Renal cortex interstitium (tissue), 11 donors: ENCODE results near the gene VAV2. TPM values are rescaled to one million over a fixed set of nuclear protein-coding genes. Genes with fewer than 3 reads are reported as not detected.
"Not testable (repeated sequence)": the region's sequence is repeated elsewhere in the genome, so short reads cannot be mapped to it uniquely, and the experiment has no call there.

ENCODE experiments used
- DNase-seq, 11 donors: peaks; one replicate each; pipeline ENCODE4 v3.0.0-alpha.2; 2013; ENCODE audit warnings: low read depth in 9 of 11, low spot score in 4 of 11; ENCODE audit errors: extremely low read depth in 1 of 11
- polyA plus RNA-seq, 3 donors: library from polyadenylated mRNA; unstranded; fragments of 120-200 nt; gene quantifications; one replicate each; pipeline ENCODE4 v1.2.1, GENCODE V29; 2013; ENCODE audit not compliant: insufficient read length in 3 of 3

VAV2 gene
- polyA plus RNA-seq, 3 donors: 37.2 to 66.2 (median 40.4) TPM

DNA sequence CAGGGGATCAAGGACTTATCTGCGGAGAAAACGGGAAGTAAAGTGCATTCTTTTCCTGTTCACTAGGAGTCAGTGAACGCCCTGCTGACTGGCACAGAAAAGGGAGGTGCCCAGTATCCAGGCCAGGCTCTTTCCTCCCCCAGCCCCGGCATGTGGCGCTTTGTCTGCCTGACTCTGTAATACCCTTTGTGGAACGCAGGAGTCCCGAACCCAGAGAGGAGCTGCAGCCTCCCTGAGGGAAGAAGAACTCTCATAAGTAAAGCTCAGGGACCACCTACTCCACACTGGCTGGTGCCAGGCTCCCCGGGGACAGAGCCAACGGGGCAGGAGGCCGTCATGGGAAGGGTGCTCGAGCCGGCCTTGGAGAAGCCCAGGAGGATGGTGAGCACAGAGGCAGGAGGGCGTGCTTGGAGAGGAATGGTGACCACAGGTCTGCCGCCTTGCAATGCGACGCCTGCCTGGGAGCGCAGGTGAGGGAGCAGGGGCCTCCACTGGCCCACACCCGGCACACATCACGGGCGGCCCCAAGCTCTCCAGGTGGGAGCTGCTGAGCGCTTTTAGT is 31.5 kb downstream of the VAV2 start:
- no peak for DNase-seq

DNA sequence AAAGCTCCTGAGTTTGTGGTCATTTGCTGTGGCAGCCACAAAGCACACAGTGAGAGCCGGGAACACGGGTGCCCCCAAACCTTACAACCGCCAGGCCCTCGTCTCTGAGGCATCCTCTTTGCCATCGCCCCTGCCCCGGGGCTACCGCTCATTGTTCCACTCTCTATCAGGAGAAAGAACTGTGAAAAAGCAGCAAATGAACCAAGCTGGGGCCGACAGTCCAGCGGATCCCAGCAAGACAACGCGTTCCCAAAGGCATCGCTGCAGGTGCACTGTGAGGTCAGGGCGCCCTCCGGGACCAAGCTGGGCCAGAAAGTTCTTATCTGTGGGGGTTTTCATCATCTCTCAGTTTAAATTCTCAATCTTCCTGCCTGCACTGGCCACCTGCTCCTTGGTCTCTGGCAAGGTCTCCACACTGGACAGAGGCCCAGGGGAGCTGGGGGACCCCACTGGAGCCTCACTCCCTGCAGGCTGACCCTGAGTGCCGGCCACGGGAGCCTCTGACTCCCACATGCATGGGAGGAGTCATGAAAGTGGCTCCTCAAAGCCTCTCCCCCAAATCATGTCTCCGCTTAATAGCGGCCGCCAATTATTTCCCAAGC is 32.1 kb downstream of the VAV2 start:
- DNase-seq: no peak

DNA sequence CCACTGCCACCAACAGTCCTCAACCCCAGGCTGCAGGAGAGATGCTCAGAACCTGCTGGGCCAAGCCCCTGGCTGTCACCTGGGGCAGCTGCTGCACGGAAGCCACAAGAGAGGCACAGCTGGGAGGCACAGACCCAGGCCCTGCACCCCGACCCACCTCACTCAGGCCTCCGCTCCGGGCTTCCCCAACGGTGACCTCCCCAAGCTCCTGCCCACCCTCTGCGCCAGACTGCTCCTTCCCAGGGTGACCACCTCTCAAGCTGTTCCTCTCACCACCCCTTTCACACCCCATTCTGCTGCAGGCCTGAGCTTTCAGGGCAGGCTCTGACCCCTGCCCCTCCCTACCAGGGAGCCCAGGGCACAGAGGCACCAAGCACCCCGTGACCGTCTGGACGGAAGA is 33.0 kb downstream of the VAV2 start:
- DNase-seq: no peak

DNA sequence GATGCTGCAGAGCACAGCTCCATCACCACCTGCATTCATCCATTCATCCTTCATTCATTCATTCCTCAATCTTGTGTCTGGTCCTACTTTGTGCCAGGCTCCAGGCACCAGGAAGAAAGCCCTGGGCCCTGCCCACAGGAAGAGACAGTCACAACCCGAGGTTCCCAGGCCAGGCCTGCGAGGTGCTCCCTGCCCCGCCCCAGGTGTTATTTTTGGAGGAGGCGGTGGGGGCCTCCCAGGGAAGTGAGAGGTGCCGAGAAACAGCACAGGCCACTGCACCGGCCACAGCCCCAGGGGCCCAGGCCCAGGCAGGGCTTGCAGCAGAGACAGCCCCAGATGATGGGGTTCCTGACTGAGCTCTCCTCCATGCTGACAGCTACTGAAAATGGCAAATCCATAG is 33.4 kb downstream of the VAV2 start:
- DNase-seq: no peak

DNA sequence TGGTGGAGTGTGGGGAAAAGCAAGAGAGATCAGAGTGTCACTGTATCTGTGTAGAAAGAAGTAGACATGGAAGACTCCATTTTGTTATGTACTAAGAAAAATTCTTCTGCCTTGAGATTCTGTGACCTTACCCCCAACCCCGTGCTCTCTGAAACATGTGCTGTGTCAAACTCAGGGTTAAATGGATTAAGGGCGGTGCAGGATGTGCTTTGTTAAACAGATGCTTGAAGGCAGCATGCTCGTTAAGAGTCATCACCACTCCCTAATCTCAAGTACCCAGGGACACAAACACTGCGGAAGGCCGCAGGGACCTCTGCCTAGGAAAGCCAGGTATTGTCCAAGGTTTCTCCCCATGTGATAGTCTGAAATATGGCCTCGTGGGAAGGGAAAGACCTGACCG is 34.4 kb downstream of the VAV2 start:
- DNase-seq: not testable (repeated sequence)

DNA sequence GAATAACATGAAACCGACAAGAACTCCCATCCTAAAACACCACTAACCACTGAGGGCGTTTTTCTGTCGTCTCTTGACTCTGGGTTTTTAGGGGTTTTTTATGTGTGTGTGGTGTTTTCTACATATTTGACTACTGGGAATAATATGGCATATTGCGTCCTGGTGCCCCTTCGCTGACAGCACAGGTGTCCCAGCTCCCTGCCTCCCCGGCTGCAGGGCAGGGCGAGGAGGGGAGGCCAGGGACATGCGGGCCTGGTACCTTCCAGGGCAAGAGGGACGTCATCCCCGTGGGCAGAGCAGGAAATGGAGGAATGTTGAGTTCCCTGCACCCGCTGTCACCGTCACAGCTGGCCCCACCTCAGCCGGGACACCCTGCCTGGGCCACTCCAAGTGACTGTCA is 34.8 kb downstream of the VAV2 start:
- DNase-seq: no peak

DNA sequence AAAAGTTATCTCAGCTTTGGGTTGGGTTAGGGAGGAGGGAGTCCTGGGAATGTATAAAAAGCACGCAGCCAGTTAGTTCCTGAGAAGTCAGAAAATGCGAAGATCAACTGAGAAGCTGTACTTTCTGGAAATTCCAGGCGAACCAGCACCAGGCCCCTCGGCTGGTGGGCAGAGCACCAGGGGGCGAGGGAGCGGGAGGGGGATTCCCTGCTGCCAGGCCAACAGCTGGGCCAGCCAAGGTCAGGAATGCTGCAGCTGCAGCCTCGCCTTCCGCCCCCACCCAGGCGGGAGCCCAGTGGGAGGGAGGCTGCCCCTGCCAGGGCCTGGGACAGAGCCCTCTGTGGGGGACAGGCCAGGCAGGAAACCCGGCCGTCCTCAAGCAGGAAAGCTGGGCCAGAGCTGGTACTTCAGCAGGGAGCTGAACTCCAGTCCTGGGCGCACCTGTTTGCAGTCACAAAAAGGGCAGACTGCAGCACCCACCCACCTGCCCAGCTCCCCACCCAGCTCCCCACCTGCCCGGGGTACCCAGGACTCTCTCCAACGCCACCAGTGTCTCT is 35.5 kb downstream of the VAV2 start:
- DNase-seq: no peak

DNA sequence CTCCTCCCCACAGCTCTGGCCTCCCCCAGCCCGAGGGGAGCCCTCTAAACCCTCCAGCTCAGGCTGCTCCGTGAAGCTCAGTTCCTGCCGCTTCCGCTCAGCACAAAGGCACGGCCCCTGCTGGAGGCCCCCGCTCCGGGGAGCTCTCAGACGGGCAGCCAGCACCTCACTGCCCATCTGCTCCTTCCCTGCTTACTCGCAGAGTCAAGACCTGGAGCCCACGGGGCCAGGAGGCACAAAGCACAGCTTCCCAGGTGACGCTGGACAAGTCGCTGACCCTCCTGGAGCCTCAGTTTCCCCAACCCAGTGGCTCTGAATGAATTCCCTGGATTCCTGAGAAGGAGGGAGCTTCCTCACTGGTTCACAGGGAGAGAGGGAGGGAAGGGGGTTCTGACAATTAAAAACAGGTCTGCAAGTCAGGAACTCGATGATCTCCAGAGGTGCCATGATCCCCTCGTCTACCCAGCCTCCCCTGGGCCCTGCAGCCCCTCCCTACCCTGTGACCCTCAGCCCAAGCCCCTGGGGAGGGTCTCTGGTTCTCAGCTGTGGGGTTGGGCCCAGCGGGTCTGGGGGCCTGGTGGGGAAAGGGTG is 36.2 kb downstream of the VAV2 start:
- DNase-seq: peak in 2 of 11 donors; percentile 54 to 69

DNA sequence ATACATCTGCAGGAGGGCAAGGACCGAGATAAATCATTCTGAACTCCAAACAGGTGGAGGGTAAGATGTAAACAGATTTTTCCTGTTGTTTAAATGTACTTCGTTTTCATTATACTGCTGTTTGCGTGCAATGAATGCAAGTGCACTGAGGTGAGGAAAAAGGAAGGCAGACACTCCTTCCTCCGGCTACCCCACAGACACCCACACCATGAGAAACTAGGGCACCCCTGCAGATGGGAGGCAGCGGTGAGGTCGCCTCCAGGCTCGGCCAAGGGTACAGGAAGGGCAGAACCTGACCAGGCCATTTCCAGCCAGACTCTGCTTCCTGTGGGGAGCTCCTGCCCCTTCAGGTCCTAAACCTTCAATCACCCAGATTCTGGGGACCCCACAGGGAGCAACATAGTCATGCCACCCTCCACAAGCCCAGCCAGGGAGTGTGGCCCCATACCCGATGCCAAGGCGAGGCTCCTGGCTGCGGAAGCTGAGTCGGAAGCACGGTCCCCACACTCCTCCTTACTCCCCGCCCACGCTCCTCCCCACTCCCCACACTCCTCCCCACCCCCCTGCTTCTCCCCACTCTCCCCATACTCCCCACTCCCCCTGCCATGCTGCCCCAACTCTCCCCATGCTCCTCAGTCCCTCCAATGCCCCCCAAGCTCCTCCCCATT is 37.1 kb downstream of the VAV2 start:
- DNase-seq: no peak

DNA sequence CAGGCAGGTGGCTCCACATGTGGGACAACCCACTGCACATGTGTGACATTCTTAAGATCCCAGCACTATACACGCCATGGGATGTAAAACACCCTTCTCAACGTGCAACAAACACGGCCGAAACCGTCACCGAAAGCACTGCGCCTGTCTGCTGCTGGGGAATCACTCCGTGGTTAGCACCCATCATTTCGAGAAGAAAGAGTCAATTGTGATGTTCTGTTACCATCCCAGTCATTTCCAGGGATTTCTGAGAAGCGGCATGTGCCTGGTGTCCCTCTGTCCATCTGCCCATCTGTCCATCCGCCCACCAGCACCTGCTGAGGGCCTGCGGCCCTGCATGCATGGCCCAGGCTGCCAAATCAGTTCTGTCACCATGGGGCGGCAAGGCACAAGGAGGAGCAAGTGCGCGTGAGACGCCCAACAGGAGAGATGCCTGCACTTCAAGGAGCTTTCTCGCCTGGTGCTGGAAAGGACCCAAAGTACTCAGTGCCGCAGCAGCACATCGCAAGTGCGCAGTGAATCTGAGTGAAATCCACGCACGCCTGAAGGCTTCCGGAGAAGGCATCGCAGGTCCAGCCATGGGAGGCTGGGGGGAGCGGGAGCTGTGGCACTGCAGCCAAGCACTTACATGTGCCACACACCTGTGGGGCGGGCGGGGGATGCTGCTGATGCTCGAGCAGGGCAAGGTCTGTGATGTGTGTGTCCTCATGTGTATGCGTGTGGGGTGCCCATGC is 38.0 kb downstream of the VAV2 start:
- DNase-seq: no peak

DNA sequence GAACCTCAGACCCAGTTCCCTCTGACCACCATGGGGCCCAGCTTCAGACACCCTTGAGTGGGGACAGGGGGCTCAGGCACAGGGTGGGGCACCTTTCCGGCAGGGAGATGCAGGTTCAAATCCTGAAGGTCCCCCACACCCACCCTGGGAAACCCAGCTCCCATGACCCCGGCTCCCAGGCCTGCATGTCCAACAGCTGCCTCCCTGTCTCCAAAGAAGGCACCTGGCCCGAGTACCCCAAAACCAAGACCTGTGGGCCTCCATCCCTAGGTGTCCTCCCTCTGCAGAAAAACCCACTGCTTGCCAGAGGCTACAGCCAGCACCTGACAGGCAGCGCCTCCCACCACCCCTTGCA is 38.5 kb downstream of the VAV2 start:
- no peak for DNase-seq

DNA sequence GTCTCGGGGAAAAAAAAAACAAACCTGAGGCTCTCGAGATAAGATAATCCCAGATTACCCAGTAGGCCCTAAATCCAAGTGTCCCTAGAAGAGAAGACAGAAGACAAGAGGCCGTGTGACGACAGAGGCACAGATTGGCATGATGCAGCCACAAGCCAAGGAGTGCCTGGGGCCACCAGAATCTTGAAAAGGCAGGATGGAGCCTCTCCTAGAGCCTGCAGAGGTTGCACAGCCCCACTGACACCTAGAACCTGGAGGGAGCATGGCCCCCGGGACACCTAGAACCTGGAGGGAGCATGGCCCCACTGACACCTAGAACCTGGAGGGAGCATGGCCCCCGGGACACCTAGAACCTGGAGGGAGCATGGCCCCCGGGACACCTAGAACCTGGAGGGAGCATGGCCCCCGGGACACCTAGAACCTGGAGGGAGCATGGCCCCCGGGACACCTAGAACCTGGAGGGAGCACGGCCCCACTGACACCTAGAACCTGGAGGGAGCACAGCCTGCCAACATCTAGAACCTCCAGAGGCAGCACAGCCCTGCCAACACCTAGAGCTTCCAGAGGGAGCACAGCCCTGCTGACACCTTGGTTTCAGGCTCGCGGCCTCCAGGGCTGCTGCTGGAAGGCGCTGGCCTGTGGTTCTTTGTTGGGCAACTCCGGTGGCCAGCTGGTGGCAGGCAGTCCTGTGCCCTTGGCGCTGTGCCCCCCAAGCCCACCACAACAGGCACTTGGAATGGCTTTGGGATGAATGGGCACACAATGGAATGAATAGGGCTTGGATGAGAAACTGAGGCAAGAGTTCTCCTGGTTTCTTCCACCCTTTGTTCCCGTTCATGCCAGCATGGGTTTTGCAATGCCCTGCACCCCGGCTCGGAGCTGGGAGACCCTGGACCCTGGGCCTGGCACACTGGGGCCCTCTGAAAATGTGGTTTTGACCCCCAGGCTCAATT is 39.2 kb downstream of the VAV2 start:
- no peak for DNase-seq

DNA sequence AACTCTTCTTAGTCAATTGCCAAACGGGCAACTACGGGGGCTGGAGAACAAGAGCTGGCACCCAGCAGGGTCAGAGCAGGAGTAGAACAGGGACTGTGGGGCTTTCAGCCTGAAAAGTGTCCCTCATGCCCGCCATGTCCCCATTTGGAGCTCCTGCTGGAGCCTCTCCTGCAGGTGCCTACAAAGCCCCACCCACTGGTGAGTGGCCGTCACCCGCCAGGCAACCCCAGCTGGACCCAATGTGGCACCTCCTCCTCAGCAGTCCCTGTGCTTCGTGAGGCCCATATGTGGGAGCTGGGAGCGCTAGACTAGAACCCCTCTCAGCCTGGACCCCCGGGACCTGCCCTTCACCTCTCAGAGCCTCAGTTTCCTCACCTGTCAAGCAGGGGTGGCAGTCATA is 40.9 kb downstream of the VAV2 start:
- DNase-seq: no peak

DNA sequence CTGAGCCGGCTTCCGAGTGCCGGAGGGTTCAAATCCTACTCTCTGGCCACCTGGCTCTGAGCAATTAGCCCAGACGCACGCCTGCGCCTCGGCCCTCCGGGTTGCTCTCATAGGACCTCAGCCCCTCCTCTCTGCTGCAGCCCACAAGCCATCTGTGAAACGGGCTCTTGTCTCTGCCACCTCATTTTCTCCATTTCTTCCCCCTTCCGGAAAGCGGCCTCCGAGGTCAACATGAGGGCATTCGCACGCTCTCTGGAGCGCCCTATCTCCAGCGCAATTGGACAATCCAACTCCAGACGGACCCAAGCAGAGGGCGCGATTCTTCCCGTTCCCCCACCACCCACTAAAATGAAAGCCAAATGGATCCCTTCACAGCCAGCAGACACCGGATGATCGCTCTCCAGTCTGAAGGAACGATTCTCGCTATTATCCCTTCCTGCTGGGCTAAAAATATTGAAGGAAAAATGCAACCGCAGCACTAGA is 41.5 kb downstream of the VAV2 start:
- no peak for DNase-seq

DNA sequence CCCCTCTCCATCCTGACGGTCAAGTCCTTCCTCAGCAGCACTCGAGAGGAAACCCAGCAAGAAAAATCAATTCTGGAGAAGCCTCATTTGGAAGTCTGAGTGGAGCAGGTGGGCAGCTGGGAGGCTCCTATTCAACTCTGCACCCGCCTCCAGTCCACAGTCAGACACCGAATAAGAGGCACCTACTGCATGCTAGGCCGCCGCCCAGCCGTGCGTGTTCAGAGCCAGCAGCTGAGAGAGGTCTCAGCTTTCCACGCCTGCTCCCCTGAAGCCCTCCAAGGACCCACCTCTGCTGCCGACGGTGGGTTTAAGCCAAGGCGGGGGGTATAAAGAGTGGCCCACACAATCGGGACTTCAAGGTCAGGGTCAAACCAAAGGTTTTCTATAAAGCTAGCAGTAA is 41.9 kb downstream of the VAV2 start:
- DNase-seq: no peak

DNA sequence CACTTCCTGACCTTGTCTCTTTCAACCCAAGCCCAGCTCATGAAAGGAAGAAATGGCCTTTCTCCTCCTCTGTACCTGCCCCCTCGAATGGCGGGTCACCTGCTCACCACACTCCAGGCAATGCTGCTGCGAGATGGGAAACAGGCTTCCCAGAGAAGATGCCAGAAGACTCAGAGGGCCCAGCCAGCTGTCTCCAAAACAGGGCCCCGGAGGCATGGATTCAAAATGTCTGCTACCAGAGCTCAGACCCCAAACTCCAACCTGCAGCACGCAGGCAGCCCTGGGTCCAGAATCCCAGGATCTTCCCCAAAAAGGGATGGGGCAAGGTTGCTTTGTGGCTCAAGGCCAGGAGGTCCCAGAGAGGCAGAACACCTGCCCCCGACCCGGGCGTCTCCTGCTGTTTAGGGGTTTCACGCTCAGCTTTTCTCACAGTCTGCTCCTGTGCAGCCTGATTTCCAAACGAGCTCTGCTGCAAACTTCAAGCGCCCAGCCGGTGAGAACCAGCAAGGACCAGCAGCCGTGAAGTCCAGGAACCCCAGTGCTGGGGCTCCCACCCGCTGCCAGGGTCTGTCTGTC is 42.5 kb downstream of the VAV2 start:
- no peak for DNase-seq

DNA sequence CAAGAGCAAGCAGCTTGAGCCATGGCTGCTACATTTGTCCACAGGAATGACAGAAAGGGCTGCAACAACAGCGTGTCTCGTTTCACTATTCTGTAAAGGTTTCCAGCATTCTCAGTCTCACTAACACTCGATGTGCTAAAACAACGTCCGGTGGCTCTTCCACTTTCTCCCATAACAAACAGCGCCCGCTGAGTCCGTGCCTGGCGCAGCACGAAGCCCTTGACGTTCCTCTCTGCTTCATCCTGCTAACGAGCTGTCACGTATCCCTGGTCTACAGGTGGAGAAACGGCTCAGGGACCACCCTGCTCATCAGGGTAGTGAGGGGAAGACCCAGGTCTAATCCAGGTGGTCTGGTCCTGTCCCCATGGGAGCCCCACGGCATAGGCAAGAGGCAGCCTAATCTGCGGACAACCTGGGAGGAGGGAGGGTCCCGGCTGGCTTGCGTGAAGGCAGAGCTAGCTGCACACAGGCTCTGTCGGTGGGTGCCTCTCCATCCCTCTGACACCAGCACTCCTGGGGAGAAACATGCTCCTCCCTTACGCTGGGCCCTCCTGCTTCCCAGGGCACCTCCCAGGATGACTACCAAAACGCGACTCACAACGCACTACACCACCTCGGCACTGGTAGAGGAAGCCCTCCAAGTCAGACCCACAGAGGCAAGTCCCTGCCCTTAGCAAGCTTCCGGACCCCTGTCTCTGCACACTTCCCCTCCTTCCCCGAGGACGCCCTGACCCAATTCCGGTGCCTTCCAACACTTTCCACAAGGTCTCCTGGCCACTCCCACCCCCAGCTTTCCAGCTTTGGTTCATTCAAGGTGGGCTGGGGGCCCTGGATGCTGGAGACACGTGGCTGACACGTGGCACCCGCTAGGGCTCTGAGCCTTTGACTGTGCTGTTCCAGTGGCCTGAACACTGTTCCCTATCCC is 43.3 kb downstream of the VAV2 start:
- DNase-seq: no peak
